Measurements from ENCODE around the gene ACSS2.

DNA sequence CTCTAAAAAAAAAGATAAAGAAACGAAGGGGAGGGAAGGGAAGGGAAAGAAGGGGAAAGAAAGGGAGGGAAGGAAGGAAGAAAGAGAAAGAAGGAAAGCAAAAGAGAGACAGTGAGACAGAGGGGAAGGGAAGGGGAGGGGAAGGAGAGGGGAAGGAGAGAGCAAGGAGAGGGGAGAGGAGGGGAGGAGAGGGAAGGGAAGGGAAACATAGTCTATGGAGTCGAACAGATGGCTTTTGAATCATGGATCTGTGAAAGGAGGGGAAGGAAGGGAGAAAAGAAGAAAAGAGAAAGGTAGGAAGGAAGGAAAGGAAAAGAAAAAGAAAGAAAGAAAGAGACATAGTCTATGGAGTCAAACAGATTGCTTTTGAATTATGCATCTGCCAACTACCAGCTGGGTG is 34.3 kb upstream of the ACSS2 start:
- TF ChIP-seq, protein P1, sequence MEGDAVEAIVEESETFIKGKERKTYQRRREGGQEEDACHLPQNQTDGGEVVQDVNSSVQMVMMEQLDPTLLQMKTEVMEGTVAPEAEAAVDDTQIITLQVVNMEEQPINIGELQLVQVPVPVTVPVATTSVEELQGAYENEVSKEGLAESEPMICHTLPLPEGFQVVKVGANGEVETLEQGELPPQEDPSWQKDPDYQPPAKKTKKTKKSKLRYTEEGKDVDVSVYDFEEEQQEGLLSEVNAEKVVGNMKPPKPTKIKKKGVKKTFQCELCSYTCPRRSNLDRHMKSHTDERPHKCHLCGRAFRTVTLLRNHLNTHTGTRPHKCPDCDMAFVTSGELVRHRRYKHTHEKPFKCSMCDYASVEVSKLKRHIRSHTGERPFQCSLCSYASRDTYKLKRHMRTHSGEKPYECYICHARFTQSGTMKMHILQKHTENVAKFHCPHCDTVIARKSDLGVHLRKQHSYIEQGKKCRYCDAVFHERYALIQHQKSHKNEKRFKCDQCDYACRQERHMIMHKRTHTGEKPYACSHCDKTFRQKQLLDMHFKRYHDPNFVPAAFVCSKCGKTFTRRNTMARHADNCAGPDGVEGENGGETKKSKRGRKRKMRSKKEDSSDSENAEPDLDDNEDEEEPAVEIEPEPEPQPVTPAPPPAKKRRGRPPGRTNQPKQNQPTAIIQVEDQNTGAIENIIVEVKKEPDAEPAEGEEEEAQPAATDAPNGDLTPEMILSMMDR (IDR thresholded peaks at IDR 0.05) = no peak
- no peak for TF ChIP-seq POLR2A (IDR thresholded peaks at IDR 0.05)

Data from Peyer's patch (tissue), 4 donors.